Measurements from ENCODE around the gene RPS21. TPM values are rescaled to one million over a fixed set of nuclear protein-coding genes. Genes with fewer than 3 reads are reported as not detected.

Gene RPS21
- total RNA-seq, 2 donors from 2014 or later = 1,025 to 2,724 TPM

DNA sequence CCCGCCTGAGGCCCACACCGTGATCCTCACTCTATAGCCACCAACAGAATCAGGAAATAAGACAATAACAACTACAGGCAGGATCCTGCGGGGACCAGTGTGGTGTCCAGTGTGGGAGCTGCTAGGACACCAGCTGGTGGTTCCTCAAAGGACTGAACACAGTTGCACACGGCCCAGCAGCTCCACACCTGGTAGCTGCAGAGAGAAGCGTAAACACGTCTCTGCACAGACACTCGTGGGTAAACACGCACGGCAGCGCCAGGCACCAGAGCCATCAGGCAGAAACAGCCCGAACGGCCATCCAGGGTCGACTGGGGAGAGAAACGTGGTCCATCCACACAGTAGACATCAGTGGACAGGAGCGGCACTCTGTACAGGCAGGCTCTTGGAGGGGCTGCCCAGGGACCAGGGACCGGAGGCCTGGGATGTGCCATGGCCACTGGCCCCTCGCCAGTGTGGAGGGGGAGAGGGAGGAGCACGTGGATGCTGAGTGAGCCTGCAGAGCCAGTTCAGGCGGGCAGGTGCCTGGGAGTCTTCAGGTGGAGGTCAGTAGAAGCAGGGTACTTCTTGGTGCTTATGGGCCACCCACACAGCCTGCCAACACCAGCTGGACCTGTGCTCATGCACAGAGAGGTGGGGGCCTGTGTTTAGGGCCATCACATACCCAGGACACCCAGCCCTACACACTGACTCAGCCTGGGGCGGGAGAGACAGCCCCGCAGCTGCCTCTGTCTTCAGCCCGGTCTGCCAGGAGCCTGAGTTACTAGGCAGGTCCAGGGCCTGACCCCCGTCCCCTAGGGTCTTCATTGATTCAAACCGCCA, 12.4 kb upstream of the RPS21 start:
- Histone ChIP-seq H3K4me1 (ENCODE audit: control insufficient read depth in 1 of 2, low read depth in 2 of 2) (peaks cover 29 to 77% of the 10 kb centered on the region in 2 donors), H3K4me3 (no peak overlapping the region), H3K27ac (peak overlapping the region; percentile 38 to 66), H3K27me3 (replicated peaks; ENCODE audit: insufficient read depth) (no peaks in the 10 kb centered on the region), H3K9me3 (no peaks in the 10 kb centered on the region), H3K36me3 (no peaks in the 10 kb centered on the region)
- DNase-seq (ENCODE audit: low spot score) (no peak), ATAC-seq (ENCODE audit: insufficient number of reproducible peaks, low FRiP score, low read depth) (no peak)
- TF ChIP-seq, protein P1, sequence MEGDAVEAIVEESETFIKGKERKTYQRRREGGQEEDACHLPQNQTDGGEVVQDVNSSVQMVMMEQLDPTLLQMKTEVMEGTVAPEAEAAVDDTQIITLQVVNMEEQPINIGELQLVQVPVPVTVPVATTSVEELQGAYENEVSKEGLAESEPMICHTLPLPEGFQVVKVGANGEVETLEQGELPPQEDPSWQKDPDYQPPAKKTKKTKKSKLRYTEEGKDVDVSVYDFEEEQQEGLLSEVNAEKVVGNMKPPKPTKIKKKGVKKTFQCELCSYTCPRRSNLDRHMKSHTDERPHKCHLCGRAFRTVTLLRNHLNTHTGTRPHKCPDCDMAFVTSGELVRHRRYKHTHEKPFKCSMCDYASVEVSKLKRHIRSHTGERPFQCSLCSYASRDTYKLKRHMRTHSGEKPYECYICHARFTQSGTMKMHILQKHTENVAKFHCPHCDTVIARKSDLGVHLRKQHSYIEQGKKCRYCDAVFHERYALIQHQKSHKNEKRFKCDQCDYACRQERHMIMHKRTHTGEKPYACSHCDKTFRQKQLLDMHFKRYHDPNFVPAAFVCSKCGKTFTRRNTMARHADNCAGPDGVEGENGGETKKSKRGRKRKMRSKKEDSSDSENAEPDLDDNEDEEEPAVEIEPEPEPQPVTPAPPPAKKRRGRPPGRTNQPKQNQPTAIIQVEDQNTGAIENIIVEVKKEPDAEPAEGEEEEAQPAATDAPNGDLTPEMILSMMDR (IDR thresholded peaks at IDR 0.05) = no peak

DNA sequence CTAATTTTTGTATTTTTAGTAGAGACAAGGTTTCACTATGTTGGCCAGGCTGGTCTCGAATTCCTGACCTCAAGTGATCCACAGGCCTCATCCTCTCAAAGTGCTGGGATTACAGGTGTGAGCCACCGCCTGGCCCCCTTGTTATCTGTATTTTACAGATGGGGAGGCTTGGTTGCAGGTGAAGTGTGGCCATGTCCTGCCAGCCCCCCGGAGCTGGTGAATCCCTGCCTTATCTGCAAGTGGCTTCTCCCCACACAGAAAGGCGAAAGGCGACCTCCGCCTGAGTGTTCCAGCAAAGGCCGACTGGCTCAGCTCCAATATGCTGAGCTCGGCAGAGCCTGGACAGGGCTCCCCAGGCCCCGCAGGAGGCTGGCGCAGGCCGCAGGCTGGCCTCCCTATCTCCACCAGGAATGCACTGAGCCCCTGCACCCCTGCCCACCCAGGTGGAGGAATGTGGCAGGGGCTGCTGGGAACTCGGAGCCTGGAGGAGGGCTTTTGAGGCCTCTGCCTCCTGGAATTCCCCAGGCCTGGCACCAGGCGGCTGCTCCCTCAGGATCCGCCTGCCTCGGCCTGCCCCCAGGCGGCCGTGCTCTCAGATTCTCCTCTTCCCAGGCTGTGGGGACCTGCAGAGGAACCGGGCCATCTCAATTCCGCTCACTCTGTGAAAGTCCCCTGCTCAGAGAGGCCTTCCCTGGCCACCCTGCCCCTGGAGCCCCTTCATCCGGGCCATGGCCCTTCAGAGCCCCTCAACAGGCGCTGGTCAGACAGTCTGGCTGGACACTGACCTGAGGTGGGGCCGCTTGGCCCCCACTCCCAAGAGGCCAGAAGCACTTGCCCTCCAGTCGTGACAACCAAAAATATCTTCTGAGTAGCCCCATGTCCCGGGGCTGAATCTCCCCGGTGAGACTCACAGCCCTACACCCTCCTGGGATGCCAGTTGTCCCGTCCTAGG, 10.5 kb upstream of the RPS21 start:
- no peak for DNase-seq (ENCODE audit: low spot score)
- peak; percentile 34 for ATAC-seq (ENCODE audit: insufficient number of reproducible peaks, low FRiP score, low read depth)
- H3K27me3 ChIP-seq (replicated peaks; ENCODE audit: insufficient read depth) = no peaks in the 10 kb centered on the region
- peak overlapping the region; percentile 56 to 66 for H3K27ac ChIP-seq
- no peaks in the 10 kb centered on the region for H3K9me3 ChIP-seq
- TF ChIP-seq, protein P1 (IDR thresholded peaks at IDR 0.05) = peak; percentile 77
- H3K4me1 ChIP-seq (ENCODE audit: control insufficient read depth in 1 of 2, low read depth in 2 of 2) = peaks cover 21 to 59% of the 10 kb centered on the region in 2 donors
- no peaks in the 10 kb centered on the region for H3K36me3 ChIP-seq
- peak overlapping the region; percentile 23 for H3K4me3 ChIP-seq

DNA sequence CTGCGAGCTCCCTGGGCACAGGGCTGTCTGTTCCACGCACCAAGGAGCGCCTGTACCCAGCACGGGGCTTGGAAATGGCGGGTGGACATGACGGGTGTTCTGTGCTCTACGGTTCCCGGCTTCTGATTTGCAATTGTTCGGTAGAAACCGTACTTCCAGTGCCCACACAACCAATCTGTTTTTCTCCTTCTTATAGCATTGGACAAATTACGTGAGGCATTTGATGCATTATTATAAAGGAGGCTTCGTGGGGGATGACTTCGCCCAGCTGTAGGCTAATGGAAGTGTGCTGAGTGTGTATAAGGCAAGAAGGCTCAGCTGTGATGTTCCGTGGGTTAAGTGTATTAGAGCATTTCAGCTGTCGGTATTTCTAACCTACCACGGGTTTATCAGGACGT, 9.8 kb upstream of the RPS21 start:
- no peak overlapping the region for H3K4me3 ChIP-seq
- peaks cover 20 to 52% of the 10 kb centered on the region in 2 donors for H3K4me1 ChIP-seq (ENCODE audit: control insufficient read depth in 1 of 2, low read depth in 2 of 2)
- no peaks in the 10 kb centered on the region for H3K36me3 ChIP-seq
- no peak for DNase-seq (ENCODE audit: low spot score)
- H3K27me3 ChIP-seq (replicated peaks; ENCODE audit: insufficient read depth) = no peaks in the 10 kb centered on the region
- no peak for ATAC-seq (ENCODE audit: insufficient number of reproducible peaks, low FRiP score, low read depth)
- H3K9me3 ChIP-seq = no peaks in the 10 kb centered on the region
- peak overlapping the region; percentile 56 to 66 for H3K27ac ChIP-seq
- TF ChIP-seq, protein P1 (IDR thresholded peaks at IDR 0.05) = no peak

DNA sequence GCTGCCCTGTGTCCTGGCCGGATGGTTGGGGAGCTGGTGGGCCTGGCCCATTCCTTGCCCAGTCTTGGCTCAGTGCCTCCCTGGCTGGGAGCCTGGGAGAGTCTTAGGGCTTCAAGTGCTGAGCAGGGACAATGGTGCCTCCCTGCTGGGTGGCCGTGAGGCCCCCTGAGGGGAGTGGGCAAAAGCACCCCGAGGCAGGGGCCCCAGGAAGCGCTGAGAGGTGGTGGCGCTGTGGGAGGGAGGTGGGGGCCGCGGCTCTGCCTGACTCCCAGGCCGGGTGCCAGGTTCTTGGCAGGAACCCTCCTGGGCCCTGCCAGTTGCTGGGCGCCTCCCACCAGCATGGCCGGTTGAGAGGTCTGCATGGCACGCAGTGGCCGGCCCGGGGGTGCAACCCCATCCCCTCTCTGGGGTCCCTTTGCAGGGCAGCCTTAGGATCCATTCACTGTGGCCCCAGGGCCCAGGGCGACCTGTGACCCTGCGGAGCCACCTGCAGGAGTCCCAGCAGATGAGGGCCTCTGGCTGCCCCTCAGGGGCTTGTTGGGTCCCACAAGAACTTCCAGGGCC, 9.2 kb upstream of the RPS21 start:
- no peaks in the 10 kb centered on the region for H3K9me3 ChIP-seq
- TF ChIP-seq, protein P1 (IDR thresholded peaks at IDR 0.05) = no peak
- no peak for ATAC-seq (ENCODE audit: insufficient number of reproducible peaks, low FRiP score, low read depth)
- H3K36me3 ChIP-seq = no peaks in the 10 kb centered on the region
- H3K27ac ChIP-seq = peak overlapping the region in 1 of 2 donors; percentile 28
- no peak for DNase-seq (ENCODE audit: low spot score)
- no peak overlapping the region for H3K4me3 ChIP-seq
- peaks cover 14 to 47% of the 10 kb centered on the region in 2 donors for H3K4me1 ChIP-seq (ENCODE audit: control insufficient read depth in 1 of 2, low read depth in 2 of 2)
- H3K27me3 ChIP-seq (replicated peaks; ENCODE audit: insufficient read depth) = no peaks in the 10 kb centered on the region

Data from thoracic aorta (tissue), 2 donors.